ENCODE measurements around the gene KRTAP4-3. TPM values are rescaled to one million over a fixed set of nuclear protein-coding genes. Genes with fewer than 3 reads are reported as not detected.
"Not testable (repeated sequence)": the region's sequence is repeated elsewhere in the genome, so short reads cannot be mapped to it uniquely, and the experiment has no call there.

KRTAP4-3 gene
- not detected for total RNA-seq

DNA sequence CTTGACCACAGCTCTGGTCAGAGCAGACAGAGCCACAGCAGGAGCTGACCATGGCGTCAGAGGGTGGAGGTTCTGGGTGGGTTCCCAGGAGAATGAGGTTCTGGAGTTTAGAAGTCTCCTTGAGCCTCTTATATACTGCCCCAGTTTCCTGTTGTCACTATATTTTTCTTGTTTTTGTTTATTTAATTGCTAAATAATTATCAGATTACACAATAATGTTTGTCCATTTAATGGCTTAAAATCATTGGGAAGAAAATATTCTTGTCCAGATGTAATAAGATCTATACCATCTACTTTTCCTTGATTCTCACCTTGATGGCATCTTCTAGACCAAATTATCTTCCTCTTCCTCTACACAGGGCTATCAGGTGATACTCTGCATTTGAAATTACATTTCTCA is at the start of gene KRTAP4-3:
TSS of gene KRTAP4-3 (minus strand) at position 101 of the 400 bp plus-strand sequence. CDS start at position 52, 49 bp downstream.
- DNase-seq: no peak
- Mint-ChIP-seq H3K36me3 (no peaks in the 10 kb centered on the region), H3K4me1 (ENCODE audit: low read depth) (no peaks in the 10 kb centered on the region), H3K9me3 (no peaks in the 10 kb centered on the region), H3K27me3 (no peaks in the 10 kb centered on the region), H3K27ac (no peak within 1 kb of the TSS), H3K4me3 (no peak within 1 kb of the TSS)
- CTCF ChIA-PET: no interaction called here
- intact Hi-C loops (cut with micrococcal nuclease): no loop called here
- POLR2A ChIA-PET: no interaction called here

DNA sequence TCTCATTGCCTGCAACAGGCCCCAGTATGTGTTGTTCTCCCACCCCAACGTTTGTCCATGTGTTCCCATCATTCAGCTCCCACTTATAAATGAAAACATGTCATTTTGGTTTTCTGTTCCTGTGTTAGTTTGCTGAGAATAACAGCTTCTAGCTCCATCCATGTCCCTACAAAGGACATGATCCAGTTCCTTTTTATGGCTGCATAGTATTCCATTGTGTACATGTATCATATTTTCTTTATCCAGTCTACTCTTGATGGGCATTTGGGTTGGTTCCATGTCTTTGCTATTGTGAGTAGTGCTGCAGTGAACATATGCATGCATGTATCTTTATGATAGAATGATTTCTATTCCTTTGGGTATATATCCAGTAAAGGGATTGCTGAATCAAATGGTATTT is 47.7 kb upstream of the KRTAP4-3 start:
- Mint-ChIP-seq H3K36me3 (no peaks in the 10 kb centered on the region), H3K27me3 (peaks cover 7% of the 10 kb centered on the region), H3K27ac (no peak overlapping the region), H3K9me3 (peaks cover 12% of the 10 kb centered on the region), H3K4me3 (no peak overlapping the region), H3K4me1 (ENCODE audit: low read depth) (peaks cover 8% of the 10 kb centered on the region)
- intact Hi-C loops (cut with micrococcal nuclease): no loop called here
- POLR2A ChIA-PET: no interaction called here
- DNase-seq: no peak
- CTCF ChIA-PET: no interaction called here

DNA sequence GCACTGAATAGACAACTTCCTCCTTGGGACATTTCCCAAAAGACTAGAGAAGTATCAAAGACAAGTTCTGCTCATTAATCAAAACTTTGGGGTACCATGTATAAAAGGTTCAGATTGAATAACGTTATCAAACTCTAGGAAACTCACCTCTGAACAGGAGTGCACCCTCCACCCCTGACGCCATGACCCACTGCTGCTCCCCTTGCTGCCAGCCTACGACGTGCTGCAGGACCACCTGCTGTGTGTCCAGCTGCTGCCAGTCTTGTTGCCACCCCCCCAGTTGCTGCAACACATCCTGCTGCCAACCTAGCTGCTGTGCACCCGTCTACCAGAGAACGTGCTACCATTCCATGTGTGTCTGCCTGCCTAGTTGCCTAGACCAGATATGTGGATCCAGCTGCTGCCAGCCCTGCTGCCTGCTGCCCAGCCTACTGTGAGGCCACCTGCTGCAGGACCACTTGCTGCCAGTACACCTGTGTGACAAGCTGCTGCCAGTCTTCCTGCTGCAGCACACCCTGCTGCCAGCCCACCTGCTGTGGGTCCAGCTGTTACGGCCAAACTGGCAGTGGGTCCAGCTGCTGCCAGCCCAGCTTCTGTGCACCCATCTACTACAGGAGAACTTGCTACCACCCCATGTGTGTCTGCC is 44.6 kb upstream of the KRTAP4-3 start:
- POLR2A ChIA-PET: no interaction called here
- H3K27me3 Mint-ChIP-seq: peaks cover 23% of the 10 kb centered on the region
- H3K4me3 Mint-ChIP-seq: no peak overlapping the region
- no peak for DNase-seq
- intact Hi-C loops (cut with micrococcal nuclease): no loop called here
- H3K9me3 Mint-ChIP-seq: no peaks in the 10 kb centered on the region
- CTCF ChIA-PET: interaction anchor here (2.4 kb wide), 1 partner anchor 436 kb away, joined by 5 read pairs; no protein-coding TSS in a partner anchor
- no peak overlapping the region for H3K27ac Mint-ChIP-seq
- no peaks in the 10 kb centered on the region for H3K36me3 Mint-ChIP-seq
- peaks cover 8% of the 10 kb centered on the region for H3K4me1 Mint-ChIP-seq (ENCODE audit: low read depth)

DNA sequence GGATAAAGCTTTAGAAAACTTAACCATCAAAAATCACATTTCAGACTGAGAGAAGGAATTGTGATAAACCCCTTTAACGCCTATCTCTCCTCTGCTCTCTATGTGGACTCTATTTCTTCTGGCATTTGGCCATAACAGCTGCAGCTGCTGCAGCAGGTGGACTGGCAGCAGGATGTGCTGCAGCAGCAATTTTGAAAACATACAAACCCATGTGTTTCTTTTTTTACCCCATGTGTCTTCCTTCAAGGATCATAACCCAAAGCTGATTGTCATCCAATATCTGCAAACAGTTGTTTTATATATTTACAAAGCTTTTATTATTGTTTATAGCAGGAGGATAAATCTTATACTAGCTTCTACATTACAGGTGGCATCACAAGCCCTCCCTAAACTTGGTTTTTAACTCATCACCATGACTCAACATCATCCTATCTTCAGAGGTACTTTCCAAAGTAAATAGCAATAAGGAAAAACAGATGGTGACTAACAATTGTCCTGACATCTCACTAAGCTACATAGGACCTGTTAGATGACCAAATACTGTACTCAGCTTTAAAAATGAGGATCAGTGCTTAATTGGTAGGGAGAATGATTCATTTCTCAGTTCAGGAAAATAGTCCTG is 43.9 kb upstream of the KRTAP4-3 start:
- no peak overlapping the region for H3K27ac Mint-ChIP-seq

GRCh38 chr17:41199421-41200078 is 31.5 kb upstream of the KRTAP4-3 start:
- ChIA-PET CTCF (interaction anchor here (0.6 kb wide), 1 partner anchor 449 kb away, joined by 4 read pairs; no protein-coding TSS in a partner anchor), POLR2A (no interaction called here)
- Mint-ChIP-seq H3K36me3 (no peaks in the 10 kb centered on the region), H3K4me3 (no peak overlapping the region), H3K4me1 (ENCODE audit: low read depth) (no peaks in the 10 kb centered on the region), H3K27me3 (no peaks in the 10 kb centered on the region), H3K27ac (no peak overlapping the region), H3K9me3 (peaks cover 3% of the 10 kb centered on the region)
- intact Hi-C loops (cut with micrococcal nuclease): no loop called here
- DNase-seq: no peak

More for the DNA sequence above, 43.9 kb upstream of the KRTAP4-3 start:
- H3K4me1 Mint-ChIP-seq (ENCODE audit: low read depth): peaks cover 8% of the 10 kb centered on the region
- no peaks in the 10 kb centered on the region for H3K9me3 Mint-ChIP-seq
- H3K27me3 Mint-ChIP-seq: peaks cover 23% of the 10 kb centered on the region
- no peak overlapping the region for H3K4me3 Mint-ChIP-seq
- intact Hi-C loops (cut with micrococcal nuclease): no loop called here
- ChIA-PET CTCF (interaction anchor here (1.2 to 2.4 kb wide), 2 partner anchors 437 to 451 kb away, joined by 3 to 5 read pairs; no protein-coding TSS in a partner anchor), POLR2A (no interaction called here)
- no peaks in the 10 kb centered on the region for H3K36me3 Mint-ChIP-seq
- DNase-seq: no peak

- Mint-ChIP-seq H3K36me3 (no peaks in the 10 kb centered on the region), H3K4me3 (no peak overlapping the region), H3K27me3 (peaks cover 4% of the 10 kb centered on the region), H3K9me3 (peaks cover 6% of the 10 kb centered on the region), H3K4me1 (ENCODE audit: low read depth) (no peaks in the 10 kb centered on the region), H3K27ac (no peak overlapping the region)
- POLR2A ChIA-PET: no interaction called here
- intact Hi-C loops (cut with micrococcal nuclease): no loop called here
- CTCF ChIA-PET: no interaction called here
- DNase-seq: no peak
Observed at GRCh38 chr17:41196068-41196467, 28.0 kb upstream of the KRTAP4-3 start.

- Mint-ChIP-seq H3K4me3 (no peak overlapping the region), H3K9me3 (peaks cover 3% of the 10 kb centered on the region), H3K4me1 (ENCODE audit: low read depth) (no peaks in the 10 kb centered on the region), H3K36me3 (no peaks in the 10 kb centered on the region), H3K27ac (no peak overlapping the region), H3K27me3 (peaks cover 13% of the 10 kb centered on the region)
- ChIA-PET POLR2A (no interaction called here), CTCF (no interaction called here)
- no peak for DNase-seq
- intact Hi-C loops (cut with micrococcal nuclease): no loop called here
Observed at GRCh38 chr17:41190328-41190727, 22.3 kb upstream of the KRTAP4-3 start.

GRCh38 chr17:41189837-41190318 is 21.9 kb upstream of the KRTAP4-3 start, which contains the start of gene KRTAP9-1:
TSS of gene KRTAP9-1 (plus strand) at chr17:41189887. CDS start at chr17:41189887, 0 bp downstream.
- CTCF ChIA-PET; DNase-seq; POLR2A ChIA-PET; intact Hi-C loops (cut with micrococcal nuclease); H3K27ac Mint-ChIP-seq; H3K4me1 Mint-ChIP-seq (ENCODE audit: low read depth); H3K9me3 Mint-ChIP-seq; H3K36me3 Mint-ChIP-seq; H3K4me3 Mint-ChIP-seq: not testable (repeated sequence)
- peaks cover 13% of the 10 kb centered on the region for H3K27me3 Mint-ChIP-seq

DNA sequence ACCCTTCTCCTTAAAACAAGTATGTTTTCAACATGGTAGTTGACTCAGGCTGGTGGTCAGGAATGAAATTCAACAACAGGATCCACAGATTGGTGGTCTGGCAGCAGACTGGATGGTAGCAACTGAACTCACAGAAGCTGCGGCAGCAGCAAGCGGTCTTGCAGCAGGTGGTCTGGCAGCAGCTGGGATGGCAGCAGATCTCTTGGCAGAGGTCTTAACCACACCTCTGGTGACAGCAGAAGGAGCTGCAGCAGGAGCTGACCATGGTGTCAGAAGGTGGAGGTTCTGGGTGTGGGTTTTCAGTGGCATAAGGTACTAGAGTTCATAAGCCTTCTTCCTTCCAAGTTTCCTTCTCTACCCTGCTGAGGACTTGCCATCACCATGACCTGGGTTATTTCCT is 18.9 kb upstream of the KRTAP4-3 start:
- CTCF ChIA-PET: no interaction called here
- no peaks in the 10 kb centered on the region for H3K4me1 Mint-ChIP-seq (ENCODE audit: low read depth)
- no peaks in the 10 kb centered on the region for H3K9me3 Mint-ChIP-seq
- intact Hi-C loops (cut with micrococcal nuclease): no loop called here
- DNase-seq: no peak
- peaks cover 13% of the 10 kb centered on the region for H3K27me3 Mint-ChIP-seq
- no peaks in the 10 kb centered on the region for H3K36me3 Mint-ChIP-seq
- H3K27ac Mint-ChIP-seq: no peak overlapping the region
- POLR2A ChIA-PET: no interaction called here
- H3K4me3 Mint-ChIP-seq: no peak overlapping the region

GRCh38 chr17:41185001-41185400 is 17.0 kb upstream of the KRTAP4-3 start:
- H3K9me3 Mint-ChIP-seq: no peaks in the 10 kb centered on the region
- DNase-seq: no peak
- no peaks in the 10 kb centered on the region for H3K4me1 Mint-ChIP-seq (ENCODE audit: low read depth)
- H3K27me3 Mint-ChIP-seq: peaks cover 13% of the 10 kb centered on the region
- intact Hi-C loops (cut with micrococcal nuclease): no loop called here
- H3K4me3 Mint-ChIP-seq: no peak overlapping the region
- POLR2A ChIA-PET: no interaction called here
- no peaks in the 10 kb centered on the region for H3K36me3 Mint-ChIP-seq
- H3K27ac Mint-ChIP-seq: no peak overlapping the region
- CTCF ChIA-PET: interaction anchor here (1.4 kb wide), 1 partner anchor 364 kb away, joined by 3 read pairs; no protein-coding TSS in a partner anchor

DNA sequence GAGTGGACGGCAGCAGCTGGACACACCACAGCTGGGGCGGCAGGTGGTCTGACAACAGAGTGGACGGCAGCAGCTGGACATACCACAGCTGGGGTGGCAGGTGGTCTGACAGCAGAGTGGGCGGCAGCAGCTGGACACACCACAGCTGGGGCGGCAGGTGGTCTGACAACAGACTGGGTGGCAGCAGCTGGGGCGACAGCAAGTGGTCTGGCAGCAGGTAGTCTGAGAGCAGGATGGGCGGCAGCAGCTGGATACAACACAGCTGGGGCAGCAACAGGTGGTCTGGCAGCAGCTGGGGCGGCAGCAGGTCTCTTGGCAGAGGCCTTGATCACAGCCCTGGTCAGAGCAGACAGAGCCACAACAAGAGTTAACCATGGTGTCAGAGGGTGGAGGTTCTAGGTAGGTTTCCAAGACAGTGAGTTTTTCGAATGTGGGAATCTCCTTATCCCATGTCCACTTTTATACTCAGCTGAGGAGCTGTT is 16.5 kb upstream of the KRTAP4-3 start, which contains the start of gene KRTAP4-1:
TSS of gene KRTAP4-1 (minus strand) at position 432 of the 482 bp plus-strand sequence. CDS start at position 375, 57 bp downstream.
- POLR2A ChIA-PET: no interaction called here
- no peak for DNase-seq
- intact Hi-C loops (cut with micrococcal nuclease): no loop called here
- CTCF ChIA-PET: interaction anchor here (1.4 kb wide), 1 partner anchor 364 kb away, joined by 3 read pairs; no protein-coding TSS in a partner anchor
- no peaks in the 10 kb centered on the region for H3K4me1 Mint-ChIP-seq (ENCODE audit: low read depth)
- H3K27ac Mint-ChIP-seq: no peak within 1 kb of the TSS
- peaks cover 13% of the 10 kb centered on the region for H3K27me3 Mint-ChIP-seq
- no peaks in the 10 kb centered on the region for H3K9me3 Mint-ChIP-seq
- no peak within 1 kb of the TSS for H3K4me3 Mint-ChIP-seq
- no peaks in the 10 kb centered on the region for H3K36me3 Mint-ChIP-seq

- CTCF ChIA-PET: no interaction called here
- POLR2A ChIA-PET: no interaction called here
Observed at GRCh38 chr17:41178843-41179616, 11.0 kb upstream of the KRTAP4-3 start.

More at GRCh38 chr17:41178843-41179616, 11.0 kb upstream of the KRTAP4-3 start:
- H3K4me3 Mint-ChIP-seq: no peak overlapping the region
- intact Hi-C loops (cut with micrococcal nuclease): no loop called here
- H3K9me3 Mint-ChIP-seq: no peaks in the 10 kb centered on the region
- H3K36me3 Mint-ChIP-seq: no peaks in the 10 kb centered on the region
- no peak overlapping the region for H3K27ac Mint-ChIP-seq
- DNase-seq: no peak
- H3K4me1 Mint-ChIP-seq (ENCODE audit: low read depth): no peaks in the 10 kb centered on the region
- H3K27me3 Mint-ChIP-seq: peaks cover under 1% of the 10 kb centered on the region

Measured in activated CD4-positive, alpha-beta memory T cell treated with anti-CD3 and anti-CD28 coated beads for 36 hours (primary cell).